Prostate gland (tissue), 2 donors: ENCODE measurements around the gene PDE4D.

Experiments
- POLR2A ChIP-seq: fragments of 450-650 bp; IDR thresholded peaks from one replicate; pipeline ENCODE4 v1.6.1; 2016; ENCODE audit warnings: antibody characterized with exemption, mild to moderate bottlenecking
- TF ChIP-seq, protein P1 (sequence below), 4 experiments: fragments of 200-600 bp in 2 of 4; fragments of 450-650 bp in 2 of 4; sonication (generic) in 2 of 4; IDR thresholded peaks; 1 replicate in 3 of 4; 2 replicates in 1 of 4; pipeline ENCODE4 v1.5.1; 2016 to 2019; ENCODE audit warnings: antibody characterized with exemption in 4 of 4, mild to moderate bottlenecking in 2 of 4, moderate library complexity in 2 of 4

- no peak for TF ChIP-seq POLR2A
- TF ChIP-seq, protein P1, sequence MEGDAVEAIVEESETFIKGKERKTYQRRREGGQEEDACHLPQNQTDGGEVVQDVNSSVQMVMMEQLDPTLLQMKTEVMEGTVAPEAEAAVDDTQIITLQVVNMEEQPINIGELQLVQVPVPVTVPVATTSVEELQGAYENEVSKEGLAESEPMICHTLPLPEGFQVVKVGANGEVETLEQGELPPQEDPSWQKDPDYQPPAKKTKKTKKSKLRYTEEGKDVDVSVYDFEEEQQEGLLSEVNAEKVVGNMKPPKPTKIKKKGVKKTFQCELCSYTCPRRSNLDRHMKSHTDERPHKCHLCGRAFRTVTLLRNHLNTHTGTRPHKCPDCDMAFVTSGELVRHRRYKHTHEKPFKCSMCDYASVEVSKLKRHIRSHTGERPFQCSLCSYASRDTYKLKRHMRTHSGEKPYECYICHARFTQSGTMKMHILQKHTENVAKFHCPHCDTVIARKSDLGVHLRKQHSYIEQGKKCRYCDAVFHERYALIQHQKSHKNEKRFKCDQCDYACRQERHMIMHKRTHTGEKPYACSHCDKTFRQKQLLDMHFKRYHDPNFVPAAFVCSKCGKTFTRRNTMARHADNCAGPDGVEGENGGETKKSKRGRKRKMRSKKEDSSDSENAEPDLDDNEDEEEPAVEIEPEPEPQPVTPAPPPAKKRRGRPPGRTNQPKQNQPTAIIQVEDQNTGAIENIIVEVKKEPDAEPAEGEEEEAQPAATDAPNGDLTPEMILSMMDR (IDR thresholded peaks at IDR 0.05), result no peak
Observed at GRCh38 chr5:59782856-59783255, 110.7 kb downstream of the PDE4D start.
